ENCODE results near the gene RGCC.

The RGCC gene

GRCh38 chr13:41468631-41469030 is 11.3 kb downstream of the RGCC start:
- Histone ChIP-seq H4K20me1 (ENCODE audit: insufficient read depth, low read length) (no peaks in the 10 kb centered on the region), H3F3A (ENCODE audit: insufficient read depth, low read length) (no peaks in the 10 kb centered on the region), H3K79me2 (ENCODE audit: low read length) (no peaks in the 10 kb centered on the region), H3K9ac (ENCODE audit: low read length) (no peak overlapping the region), H3K36me3 (replicated peaks; ENCODE audit: insufficient read depth, low read length) (no peaks in the 10 kb centered on the region), H2AFZ (ENCODE audit: low read length) (no peak overlapping the region), H3K4me3 (ENCODE audit: low read length) (no peak overlapping the region), H3K4me1 (ENCODE audit: low read length) (no peaks in the 10 kb centered on the region), H3K4me2 (ENCODE audit: low read depth, low read length) (no peak overlapping the region), H3K27me3 (replicated peaks; ENCODE audit: insufficient read depth, low read length) (no peaks in the 10 kb centered on the region), H3K9me3 (replicated peaks; ENCODE audit: insufficient read depth, low read length) (no peaks in the 10 kb centered on the region), H3K27ac (ENCODE audit: low read length) (no peak overlapping the region), H3K9me2 (replicated peaks; ENCODE audit: insufficient read depth, low read length) (no peaks in the 10 kb centered on the region)
- TF ChIP-seq, protein P1, sequence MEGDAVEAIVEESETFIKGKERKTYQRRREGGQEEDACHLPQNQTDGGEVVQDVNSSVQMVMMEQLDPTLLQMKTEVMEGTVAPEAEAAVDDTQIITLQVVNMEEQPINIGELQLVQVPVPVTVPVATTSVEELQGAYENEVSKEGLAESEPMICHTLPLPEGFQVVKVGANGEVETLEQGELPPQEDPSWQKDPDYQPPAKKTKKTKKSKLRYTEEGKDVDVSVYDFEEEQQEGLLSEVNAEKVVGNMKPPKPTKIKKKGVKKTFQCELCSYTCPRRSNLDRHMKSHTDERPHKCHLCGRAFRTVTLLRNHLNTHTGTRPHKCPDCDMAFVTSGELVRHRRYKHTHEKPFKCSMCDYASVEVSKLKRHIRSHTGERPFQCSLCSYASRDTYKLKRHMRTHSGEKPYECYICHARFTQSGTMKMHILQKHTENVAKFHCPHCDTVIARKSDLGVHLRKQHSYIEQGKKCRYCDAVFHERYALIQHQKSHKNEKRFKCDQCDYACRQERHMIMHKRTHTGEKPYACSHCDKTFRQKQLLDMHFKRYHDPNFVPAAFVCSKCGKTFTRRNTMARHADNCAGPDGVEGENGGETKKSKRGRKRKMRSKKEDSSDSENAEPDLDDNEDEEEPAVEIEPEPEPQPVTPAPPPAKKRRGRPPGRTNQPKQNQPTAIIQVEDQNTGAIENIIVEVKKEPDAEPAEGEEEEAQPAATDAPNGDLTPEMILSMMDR (IDR thresholded peaks at IDR 0.05; ENCODE audit: low read length): no peak
- no peak for TF ChIP-seq EZH2phosphoT487 (IDR thresholded peaks at IDR 0.05; ENCODE audit: low read length)
- no peak for TF ChIP-seq EZH2 (optimal IDR thresholded peaks at IDR 0.05; ENCODE audit: low read depth, low read length)
- DNase-seq: no peak

DNA sequence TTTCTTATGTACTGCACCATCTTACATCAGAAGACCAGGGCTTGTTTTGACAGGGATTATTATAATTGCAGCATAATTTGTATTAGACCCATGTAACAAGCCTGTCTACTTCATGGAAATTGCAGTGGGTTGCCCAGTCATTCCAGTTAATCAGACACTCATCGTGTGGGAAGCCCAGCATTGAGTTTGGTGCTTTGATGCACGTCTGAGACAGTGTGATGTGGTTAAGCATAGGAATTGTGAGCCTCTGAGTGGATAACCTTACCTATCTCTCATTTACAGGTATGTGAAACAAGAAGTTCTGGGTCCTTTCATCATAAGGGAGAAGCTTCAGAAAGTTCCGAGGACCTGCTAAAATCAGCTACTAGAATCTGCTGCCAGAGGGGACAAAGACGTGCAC is 12.8 kb downstream of the RGCC start:
- Histone ChIP-seq H3K4me1 (ENCODE audit: low read length) (no peaks in the 10 kb centered on the region), H2AFZ (ENCODE audit: low read length) (no peak overlapping the region), H3K4me2 (ENCODE audit: low read depth, low read length) (no peak overlapping the region), H3K9me2 (replicated peaks; ENCODE audit: insufficient read depth, low read length) (no peaks in the 10 kb centered on the region), H3F3A (ENCODE audit: insufficient read depth, low read length) (no peaks in the 10 kb centered on the region), H3K79me2 (ENCODE audit: low read length) (no peaks in the 10 kb centered on the region), H4K20me1 (ENCODE audit: insufficient read depth, low read length) (no peaks in the 10 kb centered on the region), H3K9me3 (replicated peaks; ENCODE audit: insufficient read depth, low read length) (no peaks in the 10 kb centered on the region), H3K36me3 (replicated peaks; ENCODE audit: insufficient read depth, low read length) (no peaks in the 10 kb centered on the region), H3K4me3 (ENCODE audit: low read length) (no peak overlapping the region), H3K9ac (ENCODE audit: low read length) (no peak overlapping the region), H3K27ac (ENCODE audit: low read length) (no peak overlapping the region), H3K27me3 (replicated peaks; ENCODE audit: insufficient read depth, low read length) (no peaks in the 10 kb centered on the region)
- TF ChIP-seq EZH2phosphoT487 (IDR thresholded peaks at IDR 0.05; ENCODE audit: low read length) (no peak), EZH2 (optimal IDR thresholded peaks at IDR 0.05; ENCODE audit: low read depth, low read length) (no peak)
- TF ChIP-seq, protein P1 (IDR thresholded peaks at IDR 0.05; ENCODE audit: low read length): no peak
- no peak for DNase-seq

DNA sequence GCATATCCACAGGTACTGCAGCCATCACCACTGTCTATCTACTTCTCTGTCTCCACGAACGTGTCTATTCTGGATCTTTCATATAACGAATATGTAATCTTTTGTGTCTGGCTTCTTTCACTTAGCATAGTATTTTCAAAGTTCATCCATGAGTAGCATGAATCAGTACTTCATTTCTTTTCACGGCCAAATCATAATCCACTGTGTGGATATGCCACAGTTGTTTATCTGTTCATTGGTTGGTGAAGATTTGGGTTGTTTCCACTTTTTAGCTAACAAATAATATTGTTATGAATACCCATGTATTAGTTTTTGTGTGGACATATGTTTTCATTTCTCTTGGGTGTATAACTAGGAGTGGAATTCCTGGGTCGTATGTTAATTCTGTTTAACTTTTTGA is 14.4 kb downstream of the RGCC start:
- H3K4me3 ChIP-seq (ENCODE audit: low read length): no peak overlapping the region
- H3K36me3 ChIP-seq (replicated peaks; ENCODE audit: insufficient read depth, low read length): no peaks in the 10 kb centered on the region
- H3F3A ChIP-seq (ENCODE audit: insufficient read depth, low read length): no peaks in the 10 kb centered on the region
- TF ChIP-seq EZH2 (optimal IDR thresholded peaks at IDR 0.05; ENCODE audit: low read depth, low read length) (no peak), EZH2phosphoT487 (IDR thresholded peaks at IDR 0.05; ENCODE audit: low read length) (no peak)
- TF ChIP-seq, protein P1 (IDR thresholded peaks at IDR 0.05; ENCODE audit: low read length): no peak
- H3K4me2 ChIP-seq (ENCODE audit: low read depth, low read length): no peak overlapping the region
- no peaks in the 10 kb centered on the region for H3K9me2 ChIP-seq (replicated peaks; ENCODE audit: insufficient read depth, low read length)
- DNase-seq: no peak
- H3K9me3 ChIP-seq (replicated peaks; ENCODE audit: insufficient read depth, low read length): no peaks in the 10 kb centered on the region
- H4K20me1 ChIP-seq (ENCODE audit: insufficient read depth, low read length): no peaks in the 10 kb centered on the region
- no peak overlapping the region for H2AFZ ChIP-seq (ENCODE audit: low read length)
- H3K27ac ChIP-seq (ENCODE audit: low read length): no peak overlapping the region
- H3K9ac ChIP-seq (ENCODE audit: low read length): no peak overlapping the region
- H3K79me2 ChIP-seq (ENCODE audit: low read length): no peaks in the 10 kb centered on the region
- H3K4me1 ChIP-seq (ENCODE audit: low read length): no peaks in the 10 kb centered on the region
- H3K27me3 ChIP-seq (replicated peaks; ENCODE audit: insufficient read depth, low read length): no peaks in the 10 kb centered on the region

Measured in MM.1S (cell line).